ENCODE measurements around the gene PLCH2. TPM values are rescaled to one million over a fixed set of nuclear protein-coding genes. Genes with fewer than 3 reads are reported as not detected.

PLCH2 gene
- total RNA-seq, 2 experiments from 2014 or later = 1.4 to 2.2 TPM

- Histone ChIP-seq H3K36me3 (ENCODE audit: insufficient read depth, low read length) (no peaks in the 10 kb centered on the region), H3K4me1 (ENCODE audit: insufficient read depth, low read length, poor library complexity, severe bottlenecking) (no peaks in the 10 kb centered on the region), H3K27ac (ENCODE audit: low read depth, low read length, poor library complexity, severe bottlenecking) (no peak overlapping the region), H4K20me1 (ENCODE audit: insufficient read depth, low read length) (no peaks in the 10 kb centered on the region), H3K4me2 (ENCODE audit: low read length) (no peak overlapping the region), H2AFZ (ENCODE audit: low read length) (no peak overlapping the region), H3K79me2 (ENCODE audit: insufficient read depth, low read depth, low read length) (no peaks in the 10 kb centered on the region), H3K4me3 (ENCODE audit: low read depth, low read length, poor library complexity, severe bottlenecking) (no peak overlapping the region), H3K9me2 (ENCODE audit: insufficient read depth, low read length) (no peaks in the 10 kb centered on the region), H3K9me3 (ENCODE audit: low read length) (no peaks in the 10 kb centered on the region)
- ChIA-PET CTCF (ENCODE audit: unreplicated experiment) (no interaction called here), POLR2A (interaction anchor here (1.3 kb wide), 1 partner anchor 77 kb away, joined by 5 read pairs; no protein-coding TSS in a partner anchor)
- DNase-seq (ENCODE audit: low spot score) = no peak
- BruUV-seq (replicated peaks) = no TSS peak
- no peak for TF ChIP-seq EZH2phosphoT487 (IDR thresholded peaks at IDR 0.05; ENCODE audit: borderline replicate concordance, low read depth, low read length)
- no peak for TF ChIP-seq CTCF (conservative IDR thresholded peaks at IDR 0.05; ENCODE audit: low read length)
- intact Hi-C loops (cut with micrococcal nuclease; ENCODE audit: unreplicated experiment) = no loop called here
These were observed 5.6 kb upstream of the PLCH2 start for GRCh38 chr1:2470290-2471158.

GRCh38 chr1:2471159-2471471 lies 5.0 kb upstream of the PLCH2 start:
- BruUV-seq (replicated peaks) = no TSS peak
- H3K9me3 ChIP-seq (ENCODE audit: low read length) = no peaks in the 10 kb centered on the region
- no peaks in the 10 kb centered on the region for H3K79me2 ChIP-seq (ENCODE audit: insufficient read depth, low read depth, low read length)
- H2AFZ ChIP-seq (ENCODE audit: low read length) = no peak overlapping the region
- TF ChIP-seq EZH2phosphoT487 (IDR thresholded peaks at IDR 0.05; ENCODE audit: borderline replicate concordance, low read depth, low read length) = no peak
- no peak for TF ChIP-seq CTCF (conservative IDR thresholded peaks at IDR 0.05; ENCODE audit: low read length)
- no peak overlapping the region for H3K4me2 ChIP-seq (ENCODE audit: low read length)
- H3K36me3 ChIP-seq (ENCODE audit: insufficient read depth, low read length) = no peaks in the 10 kb centered on the region
- intact Hi-C loops (cut with micrococcal nuclease; ENCODE audit: unreplicated experiment) = no loop called here
- H3K9me2 ChIP-seq (ENCODE audit: insufficient read depth, low read length) = no peaks in the 10 kb centered on the region
- H3K4me3 ChIP-seq (ENCODE audit: low read depth, low read length, poor library complexity, severe bottlenecking) = no peak overlapping the region
- POLR2A ChIA-PET = interaction anchor here (1.3 kb wide), 1 partner anchor 76 kb away, joined by 5 read pairs; no protein-coding TSS in a partner anchor
- no peak overlapping the region for H3K27ac ChIP-seq (ENCODE audit: low read depth, low read length, poor library complexity, severe bottlenecking)
- no peaks in the 10 kb centered on the region for H3K4me1 ChIP-seq (ENCODE audit: insufficient read depth, low read length, poor library complexity, severe bottlenecking)
- DNase-seq (ENCODE audit: low spot score) = no peak
- no peaks in the 10 kb centered on the region for H4K20me1 ChIP-seq (ENCODE audit: insufficient read depth, low read length)
- CTCF ChIA-PET (ENCODE audit: unreplicated experiment) = no interaction called here

GRCh38 chr1:2471587-2472001 lies 4.5 kb upstream of the PLCH2 start:
- no peaks in the 10 kb centered on the region for H3K4me1 ChIP-seq (ENCODE audit: insufficient read depth, low read length, poor library complexity, severe bottlenecking)
- no peaks in the 10 kb centered on the region for H4K20me1 ChIP-seq (ENCODE audit: insufficient read depth, low read length)
- ChIA-PET CTCF (ENCODE audit: unreplicated experiment) (no interaction called here), POLR2A (no interaction called here)
- BruUV-seq (replicated peaks) = no TSS peak
- DNase-seq (ENCODE audit: low spot score) = no peak
- no peaks in the 10 kb centered on the region for H3K9me2 ChIP-seq (ENCODE audit: insufficient read depth, low read length)
- no peaks in the 10 kb centered on the region for H3K79me2 ChIP-seq (ENCODE audit: insufficient read depth, low read depth, low read length)
- intact Hi-C loops (cut with micrococcal nuclease; ENCODE audit: unreplicated experiment) = no loop called here
- no peak overlapping the region for H2AFZ ChIP-seq (ENCODE audit: low read length)
- no peak overlapping the region for H3K27ac ChIP-seq (ENCODE audit: low read depth, low read length, poor library complexity, severe bottlenecking)
- H3K36me3 ChIP-seq (ENCODE audit: insufficient read depth, low read length) = no peaks in the 10 kb centered on the region
- no peak overlapping the region for H3K4me2 ChIP-seq (ENCODE audit: low read length)
- no peak for TF ChIP-seq CTCF (conservative IDR thresholded peaks at IDR 0.05; ENCODE audit: low read length)
- TF ChIP-seq EZH2phosphoT487 (IDR thresholded peaks at IDR 0.05; ENCODE audit: borderline replicate concordance, low read depth, low read length) = no peak
- no peak overlapping the region for H3K4me3 ChIP-seq (ENCODE audit: low read depth, low read length, poor library complexity, severe bottlenecking)
- H3K9me3 ChIP-seq (ENCODE audit: low read length) = no peaks in the 10 kb centered on the region
